Mesendoderm (in vitro differentiated cells): Measurements from ENCODE around the gene OLFM1.
A peak's percentile ranks its signal among the peaks of the same experiment; 100 is the strongest.

Experiments
- DNase-seq: peaks from one replicate; pipeline ENCODE4 v3.0.0; 2013
- H2AK5ac ChIP-seq: 2 replicates; pipeline ENCODE4 v1.6.1; 2013; ENCODE audit warnings: low read length, inconsistent platforms
- H2BK120ac ChIP-seq: 2 replicates; pipeline ENCODE4 v1.6.1; 2013; ENCODE audit warnings: low read depth, mild to moderate bottlenecking, low read length, moderate library complexity, mixed read lengths
- H2BK15ac ChIP-seq: replicated peaks from 2 replicates; pipeline ENCODE4 v1.6.1; 2013; ENCODE audit warnings: low read depth, mild to moderate bottlenecking, moderate library complexity
- H2BK5ac ChIP-seq: 2 replicates; pipeline ENCODE4 v1.6.1; 2013; ENCODE audit warnings: low read length, inconsistent platforms
- H3K18ac ChIP-seq: 2 replicates; pipeline ENCODE4 v1.6.1; 2013; ENCODE audit warnings: mild to moderate bottlenecking, low read length, mixed read lengths
- H3K23ac ChIP-seq: one replicate; pipeline ENCODE4 v1.6.1; 2013; ENCODE audit warnings: low read length
- H3K27ac ChIP-seq: 2 replicates; pipeline ENCODE4 v1.5.1; 2013; ENCODE audit warnings: low read depth, mild to moderate bottlenecking, inconsistent platforms, low read length, moderate library complexity
- H3K27me3 ChIP-seq: 2 replicates; pipeline ENCODE4 v1.6.1; 2013; ENCODE audit warnings: low read length, control low read depth, mild to moderate bottlenecking, inconsistent platforms; ENCODE audit not compliant: insufficient read depth, poor library complexity
- H3K36me3 ChIP-seq: 2 replicates; pipeline ENCODE4 v1.6.1; 2013; ENCODE audit warnings: low read length, inconsistent platforms; ENCODE audit not compliant: control insufficient read depth, insufficient read depth
- H3K4ac ChIP-seq: one replicate; pipeline ENCODE4 v1.6.1; 2013; ENCODE audit warnings: low read depth, mild to moderate bottlenecking, low read length, moderate library complexity
- H3K4me1 ChIP-seq: 2 replicates; pipeline ENCODE4 v1.6.1; 2013; ENCODE audit warnings: low read depth, low read length, inconsistent platforms; ENCODE audit not compliant: control insufficient read depth
- H3K4me2 ChIP-seq: 2 replicates; pipeline ENCODE4 v1.6.1; 2013; ENCODE audit warnings: low read length
- H3K4me3 ChIP-seq: 2 replicates; pipeline ENCODE4 v1.5.1; 2013; ENCODE audit warnings: mild to moderate bottlenecking, low read length
- H3K56ac ChIP-seq: one replicate; pipeline ENCODE4 v1.6.1; 2013; ENCODE audit warnings: low read length
- H3K79me1 ChIP-seq: 2 replicates; pipeline ENCODE4 v1.6.1; 2013; ENCODE audit warnings: low read length, inconsistent platforms
- H3K79me2 ChIP-seq: 2 replicates; pipeline ENCODE4 v1.6.1; 2013; ENCODE audit warnings: mild to moderate bottlenecking, low read length; ENCODE audit not compliant: control insufficient read depth, insufficient read depth
- H3K9ac ChIP-seq: 2 replicates; pipeline ENCODE4 v1.6.1; 2013; ENCODE audit warnings: low read length, inconsistent platforms
- H4K5ac ChIP-seq: one replicate; pipeline ENCODE4 v1.6.1; 2013; ENCODE audit warnings: low read length
- H4K8ac ChIP-seq: one replicate; pipeline ENCODE4 v1.6.1; 2013; ENCODE audit warnings: low read depth, mild to moderate bottlenecking, control low read depth, low read length, moderate library complexity
- WGBS: extraction: QIAGEN DNeasy Blood & Tissue Kit; methylation state at CpG from one replicate; pipeline ENCODE4 v1.1.7; 2013; ENCODE audit warnings: low lambda C conversion rate, missing lambda C conversion rate; ENCODE audit not compliant: insufficient coverage; ENCODE audit errors: extremely low coverage; 5-methylcytosine and 5-hydroxymethylcytosine counted together

OLFM1 gene

GRCh38 chr9:135138078-135138855 is 50.8 kb downstream of the OLFM1 start:
- no peak overlapping the region for H3K9ac ChIP-seq
- no peak overlapping the region for H2BK15ac ChIP-seq
- DNase-seq: peak; percentile 27
- peak overlapping the region; percentile 93 for H2BK5ac ChIP-seq
- H3K27ac ChIP-seq: peak overlapping the region; percentile 85
- H3K36me3 ChIP-seq: no peaks in the 10 kb centered on the region
- peak overlapping the region; percentile 8 for H2BK120ac ChIP-seq
- no peak overlapping the region for H4K8ac ChIP-seq
- no peaks in the 10 kb centered on the region for H3K27me3 ChIP-seq
- H3K79me2 ChIP-seq: no peaks in the 10 kb centered on the region
- H3K4ac ChIP-seq: peak overlapping the region; percentile 38
- peak overlapping the region; percentile 8 for H3K56ac ChIP-seq
- no CpG with 5 or more reads among the region's 10 CpGs for WGBS
- peak overlapping the region; percentile 83 for H3K18ac ChIP-seq
- H4K5ac ChIP-seq: no peak overlapping the region
- no peak overlapping the region for H3K4me3 ChIP-seq
- peak overlapping the region; percentile 87 for H2AK5ac ChIP-seq
- no peak overlapping the region for H3K23ac ChIP-seq
- H3K4me2 ChIP-seq: no peak overlapping the region
- no peaks in the 10 kb centered on the region for H3K79me1 ChIP-seq
- peaks cover 4% of the 10 kb centered on the region for H3K4me1 ChIP-seq

- Histone ChIP-seq H3K27ac (no peak overlapping the region), H3K56ac (no peak overlapping the region), H3K18ac (no peak overlapping the region), H3K79me1 (no peaks in the 10 kb centered on the region), H3K27me3 (no peaks in the 10 kb centered on the region), H2BK15ac (no peak overlapping the region), H3K4me2 (no peak overlapping the region), H3K23ac (no peak overlapping the region), H2AK5ac (peak overlapping the region; percentile 28), H3K36me3 (no peaks in the 10 kb centered on the region), H2BK5ac (no peak overlapping the region), H3K9ac (no peak overlapping the region), H3K4me1 (peaks cover 3% of the 10 kb centered on the region), H3K79me2 (no peaks in the 10 kb centered on the region), H4K5ac (no peak overlapping the region), H2BK120ac (no peak overlapping the region), H4K8ac (no peak overlapping the region), H3K4me3 (no peak overlapping the region), H3K4ac (no peak overlapping the region)
- no CpG with 5 or more reads among the region's 2 CpGs for WGBS
- DNase-seq: peak; percentile 57
These were observed 52.0 kb downstream of the OLFM1 start for GRCh38 chr9:135139366-135139959.

GRCh38 chr9:135141183-135141774 is 53.8 kb downstream of the OLFM1 start:
- Histone ChIP-seq H2BK15ac (no peak overlapping the region), H3K4me1 (peaks cover 3% of the 10 kb centered on the region), H3K23ac (no peak overlapping the region), H3K27ac (no peak overlapping the region), H3K18ac (no peak overlapping the region), H3K79me2 (no peaks in the 10 kb centered on the region), H3K27me3 (no peaks in the 10 kb centered on the region), H2AK5ac (no peak overlapping the region), H3K36me3 (no peaks in the 10 kb centered on the region), H2BK5ac (no peak overlapping the region), H3K56ac (no peak overlapping the region), H3K4ac (no peak overlapping the region), H3K4me3 (no peak overlapping the region), H4K5ac (no peak overlapping the region), H3K4me2 (no peak overlapping the region), H4K8ac (no peak overlapping the region), H3K79me1 (no peaks in the 10 kb centered on the region), H3K9ac (no peak overlapping the region), H2BK120ac (no peak overlapping the region)
- no peak for DNase-seq
- 100% methylated on average over 2 of the region's 2 CpGs for WGBS

- Histone ChIP-seq H2BK15ac (no peak overlapping the region), H3K27ac (no peak overlapping the region), H3K4me3 (no peak overlapping the region), H3K9ac (no peak overlapping the region), H2BK5ac (no peak overlapping the region), H3K79me2 (no peaks in the 10 kb centered on the region), H3K56ac (peak overlapping the region; percentile 17), H3K4me2 (no peak overlapping the region), H4K5ac (no peak overlapping the region), H4K8ac (no peak overlapping the region), H3K4me1 (no peaks in the 10 kb centered on the region), H3K36me3 (no peaks in the 10 kb centered on the region), H3K4ac (no peak overlapping the region), H3K79me1 (no peaks in the 10 kb centered on the region), H3K18ac (no peak overlapping the region), H2BK120ac (no peak overlapping the region), H3K27me3 (no peaks in the 10 kb centered on the region), H2AK5ac (no peak overlapping the region), H3K23ac (no peak overlapping the region)
- no peak for DNase-seq
- no CpG with 5 or more reads among the region's 16 CpGs for WGBS
These were observed 57.2 kb downstream of the OLFM1 start for GRCh38 chr9:135144581-135145170.

- no peaks in the 10 kb centered on the region for H3K4me1 ChIP-seq
- no peak overlapping the region for H2BK15ac ChIP-seq
- H3K36me3 ChIP-seq: no peaks in the 10 kb centered on the region
- H4K5ac ChIP-seq: no peak overlapping the region
- H2BK5ac ChIP-seq: no peak overlapping the region
- no peaks in the 10 kb centered on the region for H3K79me1 ChIP-seq
- H2AK5ac ChIP-seq: no peak overlapping the region
- no peak overlapping the region for H3K18ac ChIP-seq
- no peaks in the 10 kb centered on the region for H3K79me2 ChIP-seq
- no peak overlapping the region for H2BK120ac ChIP-seq
- H3K9ac ChIP-seq: no peak overlapping the region
- H3K4me3 ChIP-seq: no peak overlapping the region
- H3K4me2 ChIP-seq: no peak overlapping the region
- H3K27ac ChIP-seq: no peak overlapping the region
- no peak overlapping the region for H4K8ac ChIP-seq
- H3K4ac ChIP-seq: no peak overlapping the region
- DNase-seq: no peak
- H3K27me3 ChIP-seq: no peaks in the 10 kb centered on the region
- no peak overlapping the region for H3K23ac ChIP-seq
- no CpG with 5 or more reads among the region's 9 CpGs for WGBS
- H3K56ac ChIP-seq: no peak overlapping the region
These were observed 57.8 kb downstream of the OLFM1 start for GRCh38 chr9:135145312-135145711.
